Dedifferentiated amniotic fluid mesenchymal stem cell (primary cell): Measurements from ENCODE around the gene TIFAB.
A peak's percentile ranks its signal among the peaks of the same experiment; 100 is the strongest.

Experiments used
- DNase-seq: peaks from one replicate; pipeline ENCODE4 v3.0.0-alpha.2; 2016; ENCODE audit errors: extremely low spot score

TIFAB gene

GRCh38 chr5:135481909-135482311, 29.8 kb upstream of the TIFAB start:
- no peak for DNase-seq

GRCh38 chr5:135481387-135481786, 29.2 kb upstream of the TIFAB start:
- no peak for DNase-seq

GRCh38 chr5:135480511-135480910, 28.4 kb upstream of the TIFAB start:
- no peak for DNase-seq

GRCh38 chr5:135478938-135479337, 26.8 kb upstream of the TIFAB start:
- no peak for DNase-seq

GRCh38 chr5:135477613-135478066, 25.5 kb upstream of the TIFAB start:
- DNase-seq = no peak

- no peak for DNase-seq
Observed at GRCh38 chr5:135476615-135477581, 24.7 kb upstream of the TIFAB start.

- no peak for DNase-seq
Observed at GRCh38 chr5:135473956-135474670, 22.0 kb upstream of the TIFAB start.

- no peak for DNase-seq
Observed at GRCh38 chr5:135472141-135472540, 20.0 kb upstream of the TIFAB start.

- DNase-seq = no peak
Observed at GRCh38 chr5:135471726-135472125, 19.6 kb upstream of the TIFAB start.

GRCh38 chr5:135469911-135470310, 17.8 kb upstream of the TIFAB start:
- DNase-seq = no peak

- no peak for DNase-seq
Observed at GRCh38 chr5:135468541-135468940, 16.4 kb upstream of the TIFAB start.

- no peak for DNase-seq
Observed at GRCh38 chr5:135467871-135468485, 15.8 kb upstream of the TIFAB start.

GRCh38 chr5:135467051-135467625, 15.0 kb upstream of the TIFAB start:
- no peak for DNase-seq

GRCh38 chr5:135466178-135467050, 14.3 kb upstream of the TIFAB start:
- DNase-seq = peak; percentile 68

- DNase-seq = no peak
Observed at GRCh38 chr5:135465391-135466122, 13.4 kb upstream of the TIFAB start.

- peak; percentile 24 for DNase-seq
Observed at GRCh38 chr5:135462304-135462703, 10.2 kb upstream of the TIFAB start.

GRCh38 chr5:135461481-135462151, 9.5 kb upstream of the TIFAB start:
- no peak for DNase-seq

GRCh38 chr5:135460246-135461033, 8.3 kb upstream of the TIFAB start:
- DNase-seq = no peak

GRCh38 chr5:135458921-135459331, 6.8 kb upstream of the TIFAB start:
- DNase-seq = peak; percentile 39
